Measurements from ENCODE around the gene DLX3.

Gene DLX3

DNA sequence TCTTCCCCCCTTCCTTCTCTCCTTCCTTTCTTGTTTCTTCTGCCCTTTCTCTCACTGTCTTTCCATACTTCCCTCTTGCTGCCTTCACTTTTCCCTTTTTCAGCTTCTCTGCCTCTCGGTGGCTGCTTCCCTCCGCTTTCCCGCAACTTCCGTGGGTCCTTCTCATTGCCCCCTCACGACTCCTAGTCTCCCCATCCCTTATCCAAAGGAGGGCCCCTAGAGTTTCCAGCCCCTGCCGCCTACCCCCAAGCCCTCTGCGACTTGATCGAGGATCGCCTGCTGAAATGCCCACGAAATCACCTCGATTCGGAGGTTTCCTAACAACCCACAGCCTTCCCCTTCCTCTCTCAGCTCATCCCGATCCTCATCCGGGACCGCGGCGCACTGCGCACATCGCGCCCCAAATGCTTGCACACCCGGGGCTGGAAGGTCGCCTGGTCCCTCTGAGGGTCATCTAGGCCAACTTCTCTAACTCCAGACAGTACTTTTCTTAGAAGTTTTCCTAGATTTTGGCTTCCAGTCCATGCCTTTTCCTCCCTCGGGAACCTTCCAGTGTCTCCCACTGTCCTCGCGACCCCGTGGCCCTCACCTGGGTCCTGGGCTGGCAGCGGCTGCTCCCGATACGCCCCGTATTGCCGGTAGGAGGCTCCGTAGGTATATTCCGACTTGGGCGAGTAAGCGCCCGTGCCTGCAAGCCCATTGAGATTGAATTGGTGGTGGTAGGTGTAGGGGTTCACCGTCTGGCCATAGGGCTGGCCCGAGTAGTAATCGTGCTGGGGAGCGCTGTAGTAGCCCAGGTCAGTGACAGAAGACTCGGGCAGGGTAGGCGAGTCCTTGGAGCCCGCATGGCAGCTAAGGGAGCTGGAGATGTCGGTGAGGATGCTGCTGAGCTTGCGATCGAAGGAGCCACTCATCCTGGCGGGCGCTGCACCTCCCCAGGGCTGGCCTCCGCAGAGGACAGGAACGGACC is 654 bp downstream of the DLX3 start:
- Histone ChIP-seq H3K4me2 (ENCODE audit: low read depth, low read length, poor library complexity, severe bottlenecking) (no peak overlapping the region), H3K36me3 (ENCODE audit: low read length) (no peaks in the 10 kb centered on the region), H3K9me2 (replicated peaks; ENCODE audit: insufficient read depth, low read length) (no peaks in the 10 kb centered on the region), H2AFZ (ENCODE audit: low read depth, low read length, severe bottlenecking) (no peak overlapping the region), H3K9ac (ENCODE audit: low read length) (no peak overlapping the region), H3K27me3 (ENCODE audit: low read length) (no peaks in the 10 kb centered on the region), H3K4me3 (ENCODE audit: insufficient read depth, low read length, poor library complexity, severe bottlenecking) (no peak overlapping the region), H3F3A (ENCODE audit: insufficient read depth) (no peaks in the 10 kb centered on the region), H3K9me3 (ENCODE audit: insufficient read depth, low read length) (no peaks in the 10 kb centered on the region), H3K27ac (ENCODE audit: low read depth, low read length) (no peak overlapping the region), H4K20me1 (ENCODE audit: low read depth, low read length) (no peaks in the 10 kb centered on the region), H3K79me2 (ENCODE audit: insufficient read depth, low read length) (no peaks in the 10 kb centered on the region)
- TF ChIP-seq, protein P1, sequence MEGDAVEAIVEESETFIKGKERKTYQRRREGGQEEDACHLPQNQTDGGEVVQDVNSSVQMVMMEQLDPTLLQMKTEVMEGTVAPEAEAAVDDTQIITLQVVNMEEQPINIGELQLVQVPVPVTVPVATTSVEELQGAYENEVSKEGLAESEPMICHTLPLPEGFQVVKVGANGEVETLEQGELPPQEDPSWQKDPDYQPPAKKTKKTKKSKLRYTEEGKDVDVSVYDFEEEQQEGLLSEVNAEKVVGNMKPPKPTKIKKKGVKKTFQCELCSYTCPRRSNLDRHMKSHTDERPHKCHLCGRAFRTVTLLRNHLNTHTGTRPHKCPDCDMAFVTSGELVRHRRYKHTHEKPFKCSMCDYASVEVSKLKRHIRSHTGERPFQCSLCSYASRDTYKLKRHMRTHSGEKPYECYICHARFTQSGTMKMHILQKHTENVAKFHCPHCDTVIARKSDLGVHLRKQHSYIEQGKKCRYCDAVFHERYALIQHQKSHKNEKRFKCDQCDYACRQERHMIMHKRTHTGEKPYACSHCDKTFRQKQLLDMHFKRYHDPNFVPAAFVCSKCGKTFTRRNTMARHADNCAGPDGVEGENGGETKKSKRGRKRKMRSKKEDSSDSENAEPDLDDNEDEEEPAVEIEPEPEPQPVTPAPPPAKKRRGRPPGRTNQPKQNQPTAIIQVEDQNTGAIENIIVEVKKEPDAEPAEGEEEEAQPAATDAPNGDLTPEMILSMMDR (IDR thresholded peaks at IDR 0.05; ENCODE audit: insufficient read depth, low read length, poor library complexity, severe bottlenecking), result no peak
- no peak for TF ChIP-seq EZH2phosphoT487 (conservative IDR thresholded peaks at IDR 0.05; ENCODE audit: low read length)

DNA sequence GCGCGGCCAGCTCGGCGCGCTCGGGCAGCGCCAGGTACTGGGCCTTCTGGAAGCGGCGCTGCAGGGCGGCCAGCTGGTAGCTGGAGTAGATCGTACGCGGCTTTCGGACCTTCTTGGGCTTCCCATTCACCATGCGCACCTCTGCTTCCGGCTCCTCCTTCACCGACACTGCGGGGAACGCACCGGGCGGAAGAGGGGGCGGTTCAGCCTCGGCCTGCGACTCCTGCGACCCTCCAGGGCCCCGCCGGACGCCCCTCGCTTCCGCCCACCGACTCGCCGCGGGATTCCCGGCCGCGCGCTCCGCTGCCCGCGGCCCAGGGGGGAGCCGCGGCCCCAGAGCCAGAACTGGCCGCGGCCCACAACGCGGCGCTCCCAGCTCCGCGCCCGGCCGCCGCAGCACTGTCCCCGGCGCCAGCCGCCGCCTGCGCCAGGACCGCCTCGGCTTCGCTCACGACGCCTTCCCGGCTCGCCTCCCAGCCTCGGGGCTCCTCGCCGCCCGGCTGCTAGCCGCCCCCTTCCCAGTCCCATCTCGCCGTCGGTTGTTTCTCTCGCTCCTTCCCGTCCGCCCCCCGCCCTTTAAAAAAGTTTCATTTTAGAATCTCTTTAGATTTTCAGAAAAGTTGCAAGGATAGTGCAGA is 1.5 kb downstream of the DLX3 start:
- H4K20me1 ChIP-seq (ENCODE audit: low read depth, low read length), result no peaks in the 10 kb centered on the region
- no peaks in the 10 kb centered on the region for H3K79me2 ChIP-seq (ENCODE audit: insufficient read depth, low read length)
- no peak overlapping the region for H2AFZ ChIP-seq (ENCODE audit: low read depth, low read length, severe bottlenecking)
- H3K9me2 ChIP-seq (replicated peaks; ENCODE audit: insufficient read depth, low read length), result no peaks in the 10 kb centered on the region
- H3K36me3 ChIP-seq (ENCODE audit: low read length), result no peaks in the 10 kb centered on the region
- H3K9ac ChIP-seq (ENCODE audit: low read length), result no peak overlapping the region
- H3K27me3 ChIP-seq (ENCODE audit: low read length), result no peaks in the 10 kb centered on the region
- TF ChIP-seq, protein P1 (IDR thresholded peaks at IDR 0.05; ENCODE audit: insufficient read depth, low read length, poor library complexity, severe bottlenecking), result no peak
- TF ChIP-seq EZH2phosphoT487 (conservative IDR thresholded peaks at IDR 0.05; ENCODE audit: low read length), result no peak
- H3K4me2 ChIP-seq (ENCODE audit: low read depth, low read length, poor library complexity, severe bottlenecking), result no peak overlapping the region
- H3K27ac ChIP-seq (ENCODE audit: low read depth, low read length), result no peak overlapping the region
- no peak overlapping the region for H3K4me3 ChIP-seq (ENCODE audit: insufficient read depth, low read length, poor library complexity, severe bottlenecking)
- no peaks in the 10 kb centered on the region for H3K9me3 ChIP-seq (ENCODE audit: insufficient read depth, low read length)
- no peaks in the 10 kb centered on the region for H3F3A ChIP-seq (ENCODE audit: insufficient read depth)

DNA sequence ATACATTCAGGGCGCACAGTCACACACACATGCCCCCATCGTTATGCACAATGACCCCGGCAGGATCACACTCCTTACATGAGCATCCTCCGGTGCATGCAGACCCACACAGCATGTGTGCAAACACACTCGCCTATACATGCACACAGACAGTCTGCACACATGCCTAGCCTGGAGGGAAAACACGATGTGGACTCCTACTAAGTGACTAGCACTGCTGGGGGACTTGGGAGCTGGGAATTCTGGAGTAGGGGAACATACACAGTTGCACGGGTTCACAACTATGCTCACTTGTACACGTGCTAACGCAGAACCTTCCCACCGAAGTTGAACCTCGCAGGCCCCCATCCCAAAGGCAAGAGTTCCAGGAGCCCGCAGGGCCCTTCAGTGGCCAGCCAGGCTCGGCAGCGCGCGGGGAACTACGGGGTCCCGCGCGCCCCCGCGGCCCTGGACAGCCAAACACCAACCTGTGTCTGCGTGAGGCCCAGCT is 2.0 kb downstream of the DLX3 start:
- no peaks in the 10 kb centered on the region for H4K20me1 ChIP-seq (ENCODE audit: low read depth, low read length)
- H3F3A ChIP-seq (ENCODE audit: insufficient read depth), result no peaks in the 10 kb centered on the region
- no peaks in the 10 kb centered on the region for H3K9me2 ChIP-seq (replicated peaks; ENCODE audit: insufficient read depth, low read length)
- H3K36me3 ChIP-seq (ENCODE audit: low read length), result no peaks in the 10 kb centered on the region
- no peak overlapping the region for H3K9ac ChIP-seq (ENCODE audit: low read length)
- H3K4me3 ChIP-seq (ENCODE audit: insufficient read depth, low read length, poor library complexity, severe bottlenecking), result no peak overlapping the region
- no peak overlapping the region for H3K27ac ChIP-seq (ENCODE audit: low read depth, low read length)
- no peak overlapping the region for H2AFZ ChIP-seq (ENCODE audit: low read depth, low read length, severe bottlenecking)
- H3K79me2 ChIP-seq (ENCODE audit: insufficient read depth, low read length), result no peaks in the 10 kb centered on the region
- H3K27me3 ChIP-seq (ENCODE audit: low read length), result no peaks in the 10 kb centered on the region
- H3K9me3 ChIP-seq (ENCODE audit: insufficient read depth, low read length), result no peaks in the 10 kb centered on the region
- TF ChIP-seq, protein P1 (IDR thresholded peaks at IDR 0.05; ENCODE audit: insufficient read depth, low read length, poor library complexity, severe bottlenecking), result no peak
- TF ChIP-seq EZH2phosphoT487 (conservative IDR thresholded peaks at IDR 0.05; ENCODE audit: low read length), result no peak
- H3K4me2 ChIP-seq (ENCODE audit: low read depth, low read length, poor library complexity, severe bottlenecking), result no peak overlapping the region

Measured in SU-DHL-6 (cell line).